ENCODE data around the gene SH3BP5. TPM values are rescaled to one million over a fixed set of nuclear protein-coding genes. Genes with fewer than 3 reads are reported as not detected.
A peak's percentile ranks its signal among the peaks of the same experiment; 100 is the strongest.

The SH3BP5 gene
- total RNA-seq, 4 donors from 2014 or later = 99.0 to 113 (median 105) TPM

GRCh38 chr3:15268033-15268631, 64.3 kb downstream of the SH3BP5 start:
- 22 to 27% methylated on average over 15 of the region's 15 CpGs for WGBS, 2 donors
- H3K27me3 ChIP-seq = no peaks in the 10 kb centered on the region
- DNase-seq (ENCODE audit: low spot score in 2 of 2) = peak; percentile 88 to 94

DNA sequence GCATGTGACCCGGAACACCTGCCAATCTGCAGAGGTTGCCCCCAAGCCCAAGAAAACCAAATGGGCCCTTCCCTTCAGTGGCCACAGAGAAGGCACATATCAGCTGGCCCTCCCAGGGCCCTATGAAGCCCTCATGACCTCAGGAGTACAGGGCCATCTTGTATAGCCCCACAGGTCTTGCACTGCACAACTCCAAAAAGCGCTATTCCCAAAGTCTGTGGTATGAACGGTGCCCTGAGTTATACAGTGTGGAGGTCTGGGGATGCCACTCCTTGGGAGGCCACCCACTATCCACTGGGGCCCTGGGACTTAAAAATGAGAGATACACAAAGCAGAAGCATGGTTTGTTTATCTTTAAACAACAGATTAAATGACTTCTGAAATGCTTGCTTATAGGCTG, 64.9 kb downstream of the SH3BP5 start:
- Histone ChIP-seq H3K9me3 (no peaks in the 10 kb centered on the region), H3K27me3 (no peaks in the 10 kb centered on the region), H3K4me3 (no peak overlapping the region), H3K4me1 (peaks cover 0 to 82% (median 42%) of the 10 kb centered on the region in 4 donors), H3K36me3 (peaks cover 0 to 10% (median 0%) of the 10 kb centered on the region in 3 donors), H3K27ac (peak overlapping the region; percentile 51 to 91 (median 78))
- 82 to 84% methylated on average over 3 of the region's 3 CpGs for WGBS, 2 donors
- TF ChIP-seq, protein P1, sequence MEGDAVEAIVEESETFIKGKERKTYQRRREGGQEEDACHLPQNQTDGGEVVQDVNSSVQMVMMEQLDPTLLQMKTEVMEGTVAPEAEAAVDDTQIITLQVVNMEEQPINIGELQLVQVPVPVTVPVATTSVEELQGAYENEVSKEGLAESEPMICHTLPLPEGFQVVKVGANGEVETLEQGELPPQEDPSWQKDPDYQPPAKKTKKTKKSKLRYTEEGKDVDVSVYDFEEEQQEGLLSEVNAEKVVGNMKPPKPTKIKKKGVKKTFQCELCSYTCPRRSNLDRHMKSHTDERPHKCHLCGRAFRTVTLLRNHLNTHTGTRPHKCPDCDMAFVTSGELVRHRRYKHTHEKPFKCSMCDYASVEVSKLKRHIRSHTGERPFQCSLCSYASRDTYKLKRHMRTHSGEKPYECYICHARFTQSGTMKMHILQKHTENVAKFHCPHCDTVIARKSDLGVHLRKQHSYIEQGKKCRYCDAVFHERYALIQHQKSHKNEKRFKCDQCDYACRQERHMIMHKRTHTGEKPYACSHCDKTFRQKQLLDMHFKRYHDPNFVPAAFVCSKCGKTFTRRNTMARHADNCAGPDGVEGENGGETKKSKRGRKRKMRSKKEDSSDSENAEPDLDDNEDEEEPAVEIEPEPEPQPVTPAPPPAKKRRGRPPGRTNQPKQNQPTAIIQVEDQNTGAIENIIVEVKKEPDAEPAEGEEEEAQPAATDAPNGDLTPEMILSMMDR (IDR thresholded peaks at IDR 0.05) = no peak
- no peak for TF ChIP-seq POLR2A (IDR thresholded peaks at IDR 0.05)
- no peak for TF ChIP-seq EP300 (IDR thresholded peaks at IDR 0.05)
- no peak for DNase-seq (ENCODE audit: low spot score in 2 of 2)

More at GRCh38 chr3:15268033-15268631, 64.3 kb downstream of the SH3BP5 start:
- Histone ChIP-seq H3K27ac (peak overlapping the region; percentile 74 to 94 (median 86)), H3K36me3 (peaks cover 0 to 10% (median 0%) of the 10 kb centered on the region in 3 donors), H3K4me1 (peaks cover 0 to 83% (median 44%) of the 10 kb centered on the region in 4 donors), H3K9me3 (no peaks in the 10 kb centered on the region), H3K4me3 (no peak overlapping the region)
- TF ChIP-seq EP300 (IDR thresholded peaks at IDR 0.05) (peak in 1 of 2 donors; percentile 81), POLR2A (IDR thresholded peaks at IDR 0.05) (peak in 1 of 2 donors; percentile 17)
- TF ChIP-seq, protein P1 (IDR thresholded peaks at IDR 0.05) = peak; percentile 90 to 97 (median 93)

GRCh38 chr3:15266510-15267376, 65.6 kb downstream of the SH3BP5 start:
- H3K27ac ChIP-seq = peak overlapping the region in 2 of 4 donors; percentile 84 to 91
- DNase-seq (ENCODE audit: low spot score in 2 of 2) = no peak
- H3K4me1 ChIP-seq = peaks cover 0 to 83% (median 42%) of the 10 kb centered on the region in 4 donors
- no peak overlapping the region for H3K4me3 ChIP-seq
- H3K27me3 ChIP-seq = no peaks in the 10 kb centered on the region
- H3K9me3 ChIP-seq = no peaks in the 10 kb centered on the region
- peaks cover 0 to 17% (median 2%) of the 10 kb centered on the region in 3 donors for H3K36me3 ChIP-seq
- TF ChIP-seq, protein P1 (IDR thresholded peaks at IDR 0.05) = no peak
- TF ChIP-seq POLR2A (IDR thresholded peaks at IDR 0.05) = no peak
- TF ChIP-seq EP300 (IDR thresholded peaks at IDR 0.05) = no peak
- 41 to 64% methylated on average over 13 of the region's 13 CpGs for WGBS, 2 donors

DNA sequence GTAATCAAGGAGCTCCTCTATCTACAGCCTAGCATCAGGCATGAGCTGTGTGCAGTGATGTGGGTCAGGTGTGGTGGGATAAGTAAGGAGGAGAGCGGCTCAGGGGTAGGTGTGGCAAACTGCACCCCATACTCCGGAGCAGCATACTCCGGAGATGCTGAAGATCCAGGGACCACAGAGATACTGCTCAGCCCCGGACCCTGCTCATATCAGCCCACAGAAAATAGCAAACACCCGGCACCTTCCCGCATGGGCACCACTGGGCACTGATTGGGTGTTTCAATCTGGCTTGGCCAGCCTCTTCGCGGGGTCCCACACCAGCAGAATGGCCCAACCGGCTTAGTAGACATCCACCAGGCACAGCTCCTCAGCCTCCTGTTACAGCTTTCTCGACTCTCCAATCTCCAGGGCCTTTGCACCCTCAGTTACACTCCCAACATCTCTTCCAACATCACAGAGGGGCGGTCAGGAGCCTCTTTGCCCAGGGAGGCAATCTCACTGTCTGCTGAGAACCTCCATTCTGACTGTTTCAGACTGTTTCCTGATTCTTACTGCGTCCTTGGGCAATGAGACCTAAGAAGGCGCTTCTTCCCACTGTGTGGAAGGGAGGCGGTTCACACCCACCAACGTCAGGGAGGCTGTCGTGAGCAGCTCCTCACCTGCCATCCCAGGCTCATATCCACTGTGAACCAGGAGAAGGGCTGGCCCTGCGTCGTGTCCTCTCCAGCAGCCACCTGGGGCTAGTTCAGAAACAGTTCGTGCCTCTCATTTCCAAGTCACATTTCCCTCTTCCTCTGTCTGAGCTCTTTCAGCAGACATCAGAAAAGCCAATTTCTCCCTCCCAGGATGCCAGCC, 66.5 kb downstream of the SH3BP5 start:
- TF ChIP-seq EP300 (IDR thresholded peaks at IDR 0.05) (no peak), POLR2A (IDR thresholded peaks at IDR 0.05) (no peak)
- TF ChIP-seq, protein P1 (IDR thresholded peaks at IDR 0.05) = no peak
- no peak for DNase-seq (ENCODE audit: low spot score in 2 of 2)

More for the DNA sequence above, 66.5 kb downstream of the SH3BP5 start:
- 81 to 82% methylated on average over 19 of the region's 19 CpGs for WGBS, 2 donors
- H3K4me1 ChIP-seq = peaks cover 0 to 88% (median 42%) of the 10 kb centered on the region in 4 donors
- H3K27me3 ChIP-seq = no peaks in the 10 kb centered on the region
- no peak overlapping the region for H3K4me3 ChIP-seq
- peak overlapping the region in 2 of 4 donors; percentile 84 to 91 for H3K27ac ChIP-seq
- H3K9me3 ChIP-seq = no peaks in the 10 kb centered on the region
- H3K36me3 ChIP-seq = peaks cover 2 to 26% (median 5%) of the 10 kb centered on the region in 3 donors

All from tibial nerve (tissue), 4 donors.